ENCODE results near the gene STX12.
A peak's percentile ranks its signal among the peaks of the same experiment; 100 is the strongest.
"Not testable (repeated sequence)": the region's sequence is repeated elsewhere in the genome, so short reads cannot be mapped to it uniquely, and the experiment has no call there.

STX12 gene

GRCh38 chr1:27772932-27773825, at the start of gene STX12:
TSS of gene STX12 (plus strand) at chr1:27773219. CDS start at chr1:27773308, 89 bp downstream.
- DNase-seq: peak; percentile 97

DNA sequence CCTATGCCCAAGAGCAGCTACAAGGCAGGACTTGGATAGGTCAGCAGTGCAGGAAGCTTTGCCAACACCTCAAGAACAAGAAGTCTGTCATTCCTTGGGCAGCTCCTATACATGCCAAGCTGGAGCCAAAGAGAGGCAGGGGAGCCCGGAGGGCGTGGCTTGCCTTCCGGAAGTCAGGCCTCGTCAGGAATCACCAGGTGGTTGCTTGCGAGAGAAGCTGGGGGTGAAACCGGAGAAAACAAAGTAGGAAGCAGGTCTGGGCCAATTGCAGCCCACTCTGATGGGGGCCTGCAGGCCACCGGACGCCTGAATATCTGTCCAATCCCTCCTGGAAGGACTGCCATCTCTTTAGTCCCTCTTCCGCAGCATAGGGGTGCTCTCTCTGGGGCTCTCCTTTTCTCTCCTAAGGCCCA, 48.1 kb upstream of the STX12 start:
- peak; percentile 87 for DNase-seq

DNA sequence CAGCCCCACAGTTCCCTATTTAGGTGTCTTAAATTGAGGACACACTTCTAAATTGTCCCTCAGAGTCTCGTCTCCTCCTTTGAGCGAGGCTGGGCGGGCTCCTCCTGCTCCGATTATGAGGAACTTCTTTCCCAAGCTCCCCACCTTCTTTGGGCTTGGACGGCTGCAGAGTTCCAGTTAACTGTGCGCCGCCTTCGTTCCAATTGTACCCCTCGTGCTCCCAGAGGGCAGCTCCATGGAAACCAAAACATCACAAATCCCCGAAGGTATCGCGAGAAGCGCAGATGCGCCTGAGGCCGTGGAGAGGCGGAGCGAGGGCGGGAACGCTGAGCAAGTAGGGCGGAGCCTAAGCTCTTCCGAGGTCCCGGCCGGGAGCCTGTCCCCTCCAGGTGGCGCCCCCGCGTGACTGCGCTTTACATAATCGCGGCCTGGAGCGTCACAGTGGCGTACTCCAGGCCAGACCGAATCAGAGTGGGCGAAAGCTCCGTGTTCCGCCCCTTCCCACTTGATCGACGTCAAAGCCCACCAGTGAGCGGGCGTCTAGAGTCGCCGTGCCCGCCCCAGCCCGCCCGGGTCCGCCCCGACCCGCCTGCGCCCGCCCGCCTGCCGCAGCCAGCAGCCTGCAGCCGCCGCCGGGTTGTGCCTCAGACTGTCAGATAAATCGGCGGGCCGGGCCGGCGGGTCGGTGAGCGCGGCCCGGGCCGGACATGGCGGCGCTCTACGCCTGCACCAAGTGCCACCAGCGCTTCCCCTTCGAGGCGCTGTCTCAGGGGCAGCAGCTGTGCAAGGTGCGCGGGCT, 47.4 kb upstream of the STX12 start, which contains the start of gene FAM76A:
TSS of gene FAM76A (plus strand) at position 588 of the 799 bp plus-strand sequence. CDS start at position 708, 120 bp downstream.
- peak; percentile 98 for DNase-seq

- DNase-seq: peak; percentile 72
These were observed 46.6 kb upstream of the STX12 start for GRCh38 chr1:27726173-27727044.

- DNase-seq: no peak
These were observed 45.9 kb upstream of the STX12 start for GRCh38 chr1:27727126-27727525.

- no peak for DNase-seq
These were observed 36.8 kb upstream of the STX12 start for GRCh38 chr1:27736252-27736651.

- no peak for DNase-seq
These were observed 31.9 kb upstream of the STX12 start for GRCh38 chr1:27741121-27741520.

DNA sequence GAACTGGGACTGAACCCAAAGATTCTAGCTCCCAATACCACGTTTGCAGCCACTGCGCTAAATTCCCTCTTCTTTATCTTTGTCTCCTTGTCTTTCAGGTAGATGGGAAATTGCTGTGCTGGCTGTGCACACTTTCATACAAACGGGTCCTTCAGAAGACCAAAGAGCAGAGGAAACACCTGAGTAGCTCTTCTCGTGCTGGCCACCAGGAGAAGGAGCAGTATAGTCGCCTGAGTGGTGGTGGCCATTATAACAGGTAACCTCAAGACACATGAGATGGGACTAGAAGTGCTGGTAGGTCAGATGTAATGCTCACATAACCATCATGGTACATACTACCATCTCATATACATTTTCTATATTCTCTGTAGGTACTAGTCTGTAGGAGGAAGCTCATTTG, 28.5 kb upstream of the STX12 start:
- no peak for DNase-seq

DNA sequence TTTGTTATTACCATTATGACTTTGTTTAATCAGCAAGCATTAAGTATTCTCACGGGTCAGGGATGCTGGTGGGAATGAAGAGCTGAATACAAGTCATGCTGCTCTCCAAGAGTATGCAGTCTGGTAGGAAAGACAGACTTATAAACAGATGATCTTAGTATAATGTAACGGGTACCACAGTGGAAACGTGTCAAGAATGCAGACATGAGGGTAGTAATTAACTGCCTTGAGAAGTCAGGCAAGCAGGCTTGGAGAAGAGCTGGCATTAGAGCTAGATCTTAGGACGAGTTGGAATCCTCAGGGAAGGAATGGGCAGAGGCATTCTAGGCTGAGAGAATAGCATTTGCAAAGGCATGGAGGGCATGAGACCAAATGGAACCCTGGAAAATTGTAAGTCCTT, 27.6 kb upstream of the STX12 start:
- DNase-seq: no peak

DNA sequence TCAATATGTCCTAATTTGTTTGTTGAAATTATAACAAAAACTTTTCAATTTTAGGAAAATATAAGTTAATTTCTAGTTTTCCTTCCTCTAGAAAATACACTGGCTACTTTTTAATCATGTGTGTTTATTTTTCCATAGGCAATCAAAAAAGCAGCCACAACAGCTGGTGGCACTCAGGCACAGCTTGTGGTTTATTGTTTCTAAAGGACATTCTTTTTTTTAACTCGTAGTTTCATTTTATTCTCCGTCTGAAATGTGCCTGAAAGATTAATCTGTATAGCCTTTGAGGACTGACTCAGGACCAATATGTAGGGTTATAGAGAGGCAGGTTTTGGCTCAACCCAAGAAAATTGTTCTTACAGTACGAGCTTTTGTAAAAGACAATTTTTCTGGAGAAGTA, 20.7 kb upstream of the STX12 start:
- peak; percentile 23 for DNase-seq

- DNase-seq: no peak
These were observed 17.7 kb upstream of the STX12 start for GRCh38 chr1:27755286-27755685.

DNA sequence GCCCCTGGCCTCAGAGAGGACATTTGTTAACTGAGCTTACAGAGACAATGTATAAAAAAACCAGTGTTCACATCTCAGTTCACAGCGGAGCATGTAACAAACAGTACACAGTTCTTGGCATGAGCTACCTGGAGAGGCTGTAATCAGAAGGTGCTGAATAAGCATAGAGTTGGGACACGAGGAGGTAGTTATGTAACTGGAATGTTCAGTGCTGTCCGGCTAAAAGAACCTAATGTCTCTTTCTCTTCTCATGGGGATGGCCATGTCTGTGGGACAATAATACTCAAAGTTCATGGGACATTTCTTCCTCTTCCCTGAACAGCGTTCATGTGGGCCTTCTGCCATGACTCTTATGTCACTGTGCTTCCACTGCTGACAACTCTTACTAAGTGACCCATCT, 17.2 kb upstream of the STX12 start:
- DNase-seq: no peak

- no peak for DNase-seq
These were observed 13.8 kb upstream of the STX12 start for GRCh38 chr1:27759236-27759635.

- no peak for DNase-seq
These were observed 12.6 kb upstream of the STX12 start for GRCh38 chr1:27760426-27760825.

DNA sequence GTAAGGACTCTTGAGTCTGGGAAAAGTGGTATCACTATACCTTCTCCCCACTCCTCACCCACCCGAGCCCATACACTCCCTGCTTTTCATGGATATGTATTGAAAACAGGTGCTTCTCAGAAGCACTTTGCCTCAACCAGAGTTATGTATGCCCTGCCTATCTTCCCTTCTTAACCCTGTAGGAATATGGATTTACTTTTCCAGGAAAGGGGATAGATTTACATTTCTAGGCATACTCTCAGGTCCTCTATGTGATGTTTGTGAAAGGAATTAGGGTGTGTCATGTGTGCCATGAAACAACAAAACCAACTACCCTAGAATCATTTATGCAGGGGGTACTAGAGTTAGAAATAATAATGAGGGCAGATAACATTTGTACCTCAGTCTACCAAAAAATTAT, 11.0 kb upstream of the STX12 start:
- DNase-seq: no peak

DNA sequence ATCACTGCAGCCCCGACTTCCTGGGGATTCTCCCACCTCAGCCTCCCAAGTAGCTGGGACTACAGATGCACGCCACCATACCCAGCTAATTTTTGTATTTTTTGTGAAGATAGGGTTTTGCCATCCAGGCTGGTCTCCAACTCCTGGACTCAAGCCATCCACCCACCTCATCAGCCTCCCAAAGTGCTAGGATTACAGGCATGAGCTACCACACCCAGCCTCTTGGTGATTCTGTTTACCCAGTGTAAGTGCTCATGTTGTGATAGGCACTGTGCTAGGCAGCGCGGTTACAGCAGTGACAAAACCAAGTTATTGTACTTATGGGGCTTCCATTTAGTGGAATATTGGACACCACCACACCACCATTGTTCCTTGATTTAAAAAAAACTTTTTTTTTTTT, 9.7 kb upstream of the STX12 start:
- DNase-seq: peak; percentile 7

DNA sequence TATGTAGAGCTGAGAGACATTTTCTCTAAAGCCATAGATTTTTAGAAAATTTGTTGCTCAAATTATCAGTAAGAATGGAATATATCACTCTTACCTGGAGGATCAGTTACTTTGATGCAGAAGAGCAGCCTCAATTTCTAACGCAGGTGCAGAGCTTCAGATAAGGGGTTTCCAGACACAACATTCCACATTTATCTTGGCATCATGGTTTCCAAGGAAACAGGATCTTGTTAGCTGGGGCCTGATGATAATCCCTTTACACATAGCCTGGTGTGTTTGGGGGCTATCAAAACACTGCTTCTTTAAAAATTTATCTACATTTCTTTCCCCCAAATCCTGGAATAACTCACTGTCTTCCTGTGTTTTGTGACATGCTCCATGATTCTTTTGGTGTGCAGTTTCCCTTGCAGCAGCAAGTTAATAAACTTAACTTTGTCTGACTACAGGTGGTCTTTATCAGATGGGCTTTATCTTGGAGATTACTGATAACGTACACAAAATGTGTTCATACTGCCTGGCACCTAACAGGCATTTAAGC, 2.7 kb upstream of the STX12 start:
- DNase-seq: no peak

DNA sequence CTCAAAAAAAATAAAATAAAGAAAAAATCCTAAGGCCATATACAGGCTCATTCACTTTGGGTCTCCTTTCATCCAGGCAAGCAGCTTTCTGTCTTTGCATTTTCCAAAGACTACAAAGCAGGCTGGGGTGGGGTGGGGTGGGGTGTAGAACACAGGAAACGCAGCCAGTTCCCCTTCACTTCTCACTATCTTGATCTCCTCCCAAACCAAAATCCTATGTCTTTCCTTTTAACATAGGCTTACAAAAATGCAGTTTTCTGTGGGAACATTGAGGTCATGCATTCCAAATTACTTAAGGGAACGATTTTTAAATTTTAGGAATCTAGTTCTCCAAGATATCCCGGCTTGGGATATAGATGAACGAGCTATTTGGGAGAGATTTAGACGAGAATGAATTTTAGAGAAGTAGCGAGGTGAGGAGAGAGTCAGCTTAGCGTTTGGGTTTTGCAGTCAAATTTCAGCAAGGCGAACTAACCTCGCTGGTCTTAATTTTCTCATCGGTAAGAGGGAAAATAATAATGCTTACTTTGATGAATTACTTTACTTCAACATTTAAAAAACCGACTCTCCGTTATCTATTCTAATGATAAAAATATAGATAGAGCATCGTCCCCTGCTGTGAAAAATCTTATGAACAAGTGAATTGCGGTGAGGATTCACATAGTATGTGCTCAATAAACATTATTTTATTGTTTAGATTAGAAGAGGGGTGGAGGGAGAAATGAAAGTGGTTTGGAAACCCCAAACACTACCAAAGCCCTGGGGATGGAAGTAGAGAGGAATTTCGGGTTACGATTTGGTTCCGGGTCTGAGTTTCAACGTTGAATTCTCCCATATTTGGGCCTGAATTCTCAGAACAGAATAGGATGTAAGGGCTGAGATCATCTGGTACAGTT, 735 bp upstream of the STX12 start:
- DNase-seq: peak; percentile 1

DNA sequence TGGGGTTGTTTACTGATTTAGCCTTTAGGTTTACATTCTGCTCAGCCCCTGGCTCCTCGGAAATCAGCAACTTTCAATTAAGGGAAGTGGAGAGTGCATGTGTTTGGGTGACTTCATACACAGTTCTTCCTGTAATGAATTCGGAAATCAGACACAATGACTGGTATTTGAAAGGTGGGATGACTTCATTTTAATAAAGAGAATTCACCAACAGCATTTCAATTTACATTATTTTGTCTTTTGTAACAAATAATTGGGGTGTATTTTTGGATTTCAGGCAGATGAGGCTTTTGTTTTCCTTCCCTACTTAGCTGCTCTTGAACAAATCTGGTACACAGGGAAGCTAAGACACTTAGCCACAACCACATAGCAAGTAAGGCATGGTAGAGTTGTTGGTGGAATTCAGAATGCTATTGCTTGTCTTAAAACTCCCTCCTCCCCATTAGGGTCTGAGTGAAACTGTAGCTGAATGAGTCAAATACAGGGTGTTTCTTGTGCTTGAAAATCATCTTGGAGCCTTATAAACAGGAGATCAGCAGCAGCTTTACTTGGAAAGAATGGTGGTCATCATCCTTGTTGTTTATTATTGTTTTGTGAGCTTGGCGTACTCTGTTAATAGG, 917 bp downstream of the STX12 start:
- DNase-seq: no peak

DNA sequence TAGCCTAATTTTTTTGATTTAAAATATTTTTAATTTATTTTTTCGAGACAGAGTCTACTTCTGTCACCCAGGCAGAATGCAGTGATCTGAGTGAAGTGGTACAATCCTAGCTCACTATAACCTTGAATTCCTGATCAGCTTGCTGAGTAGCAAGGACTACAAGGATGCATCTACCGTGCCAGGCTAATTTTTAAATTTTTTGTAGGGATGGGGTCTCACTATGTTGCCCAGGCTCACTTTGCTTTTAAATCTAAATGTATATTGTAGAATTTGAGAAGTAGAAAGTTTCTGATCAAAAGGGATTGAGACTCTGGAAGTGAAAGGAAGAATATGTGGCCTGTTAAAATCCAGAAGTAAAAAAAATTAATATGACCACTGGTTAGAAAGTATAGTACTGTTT, 1.6 kb downstream of the STX12 start:
- DNase-seq: no peak

DNA sequence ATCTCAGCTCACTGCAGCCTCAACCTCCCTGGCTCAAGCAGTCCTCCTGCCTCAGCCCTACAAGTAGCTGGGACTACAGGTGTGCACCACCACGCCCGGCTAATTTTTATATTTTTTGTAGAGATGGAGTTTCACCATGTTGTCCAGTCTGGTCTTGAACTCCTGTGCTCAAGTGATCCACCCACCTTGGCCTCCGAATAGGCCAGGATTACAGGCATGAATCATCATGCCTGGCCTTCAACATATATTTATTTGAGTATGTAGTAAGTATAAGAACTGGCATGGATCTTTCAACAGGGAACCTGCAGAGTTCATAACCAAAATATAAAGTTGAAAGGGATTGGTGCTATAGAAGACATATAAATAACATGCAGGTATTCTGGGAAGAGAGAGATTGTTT, 2.3 kb downstream of the STX12 start:
- not testable (repeated sequence) for DNase-seq

Measured in NCI-H69 (cell line).